GM12878 (cell line): ENCODE results near the gene OSBPL7. TPM values are rescaled to one million over a fixed set of nuclear protein-coding genes. Genes with fewer than 3 reads are reported as not detected.

ENCODE experiments used
- BMI1 ChIP-seq: fragments of 450-650 bp; IDR thresholded peaks from 2 replicates; pipeline ENCODE4 v1.6.1; 2016; ENCODE audit warnings: mild to moderate bottlenecking, moderate library complexity, borderline replicate concordance
- CEBPZ ChIP-seq: fragments of 150-350 bp; IDR thresholded peaks from 2 replicates; pipeline ENCODE4 v1.6.1; 2016; ENCODE audit warnings: low read depth, low read length
- E2F4 ChIP-seq: IDR thresholded peaks from 2 replicates; pipeline ENCODE4 v1.6.1; 2012; ENCODE audit warnings: low read depth, low read length, improper control_type of control experiment
- EGR1 ChIP-seq, 2 experiments: IDR thresholded peaks; 1 replicate in 1 of 2; 2 replicates in 1 of 2; pipeline ENCODE4 v1.6.1; 2011 to 2012; ENCODE audit warnings: low read depth in 2 of 2, low read length in 2 of 2, borderline replicate concordance in 1 of 2, mild to moderate bottlenecking in 1 of 2, moderate library complexity in 1 of 2
- ELK1 ChIP-seq: IDR thresholded peaks from 2 replicates; pipeline ENCODE4 v1.6.1; 2012; ENCODE audit warnings: low read depth, low read length, improper control_type of control experiment
- HCFC1 ChIP-seq: fragments of 150-350 bp; IDR thresholded peaks from 2 replicates; pipeline ENCODE4 v1.6.1; 2014; ENCODE audit warnings: low read length
- HDGF ChIP-seq: fragments of 450-650 bp; IDR thresholded peaks from 2 replicates; pipeline ENCODE4 v1.6.1; 2016; ENCODE audit warnings: antibody characterized with exemption
- KAT2A ChIP-seq: conservative IDR thresholded peaks from 2 replicates; pipeline ENCODE4 v1.6.1; 2011; ENCODE audit warnings: low read depth, low read length; ENCODE audit not compliant: control insufficient read depth
- MEF2A ChIP-seq: IDR thresholded peaks from 2 replicates; pipeline ENCODE4 v1.6.1; 2011; ENCODE audit warnings: low read depth, mild to moderate bottlenecking, low read length, moderate library complexity; ENCODE audit not compliant: insufficient read depth
- PAX8 ChIP-seq: fragments of 450-650 bp; IDR thresholded peaks from 2 replicates; pipeline ENCODE4 v1.6.1; 2017; ENCODE audit warnings: mild to moderate bottlenecking, moderate library complexity
- POLR2AphosphoS5 ChIP-seq: IDR thresholded peaks from 2 replicates; pipeline ENCODE4 v1.6.1; 2011; ENCODE audit warnings: mild to moderate bottlenecking, low read length, inconsistent platforms
- RAD21 ChIP-seq: IDR thresholded peaks from 2 replicates; pipeline ENCODE4 v1.6.1; 2011; ENCODE audit warnings: mild to moderate bottlenecking, low read depth, low read length, moderate library complexity; ENCODE audit not compliant: insufficient read depth
- SP1 ChIP-seq: IDR thresholded peaks from one replicate; pipeline ENCODE4 v1.6.1; 2011; ENCODE audit warnings: low read depth, low read length
- STAT1 ChIP-seq: fragments of 450-650 bp; conservative IDR thresholded peaks from 2 replicates; pipeline ENCODE4 v1.6.1; 2014; ENCODE audit warnings: antibody characterized with exemption, mild to moderate bottlenecking
- SUZ12 ChIP-seq: fragments of 200-600 bp; sonication (generic); IDR thresholded peaks from one replicate; pipeline ENCODE4 v1.6.1; 2018; ENCODE audit warnings: antibody characterized with exemption, mild to moderate bottlenecking; ENCODE audit not compliant: unreplicated experiment
- USF2 ChIP-seq: IDR thresholded peaks from 2 replicates; pipeline ENCODE4 v1.6.1; 2011; ENCODE audit warnings: low read depth, low read length, improper control_type of control experiment, borderline replicate concordance
- YY1 ChIP-seq: IDR thresholded peaks from 2 replicates; pipeline ENCODE4 v1.6.1; 2011; ENCODE audit warnings: low read depth, mild to moderate bottlenecking, low read length
- ZNF217 ChIP-seq: fragments of 450-650 bp; IDR thresholded peaks from 2 replicates; pipeline ENCODE4 v1.6.1; 2017; ENCODE audit warnings: antibody characterized with exemption, mild to moderate bottlenecking
- ZNF24 ChIP-seq: fragments of 450-650 bp; IDR thresholded peaks from 2 replicates; pipeline ENCODE4 v1.6.1; 2017; ENCODE audit warnings: antibody characterized with exemption, mild to moderate bottlenecking
- ZNF592 ChIP-seq: fragments of 450-650 bp; IDR thresholded peaks from 2 replicates; pipeline ENCODE4 v1.6.1; 2017; ENCODE audit warnings: mild to moderate bottlenecking, moderate library complexity
- polyA plus RNA-seq, 11 experiments: library from polyadenylated mRNA; depleted of rRNA in 4 of 11; unstranded in 6 of 11; stranded (reverse) in 5 of 11; fragments of >200 nt; fragmentation: Nextera tagmentation in 4 of 11; fragmentation: Illumina TruSeq in 1 of 11; extraction: Ambion mirVana in 4 of 11; extraction: Trizol in 1 of 11; gene quantifications; 1 replicate in 1 of 11; 2 replicates in 10 of 11; pipeline versions ENCODE4 v1.2.1 to v1.2.3, GENCODE V29; 2011 to 2016; ENCODE audit warnings: inconsistent platforms in 2 of 11, missing spikeins in 2 of 11, low read depth in 1 of 11
- total RNA-seq, 4 experiments: library from RNA; depleted of rRNA in 3 of 4; stranded (reverse); fragments of >200 nt in 3 of 4; fragmentation: Illumina TruSeq in 1 of 4; extraction: Trizol in 1 of 4; gene quantifications; 2 replicates each; pipeline versions ENCODE4 v1.2.1 to v1.2.3, GENCODE V29; 2013 to 2021

Gene OSBPL7
- total and polyA plus RNA-seq, 10 of the 15 experiments (the other 5 are each of a cell fraction or from before 2014, with no cell fraction given): 0.50 to 16.1 (median 6.7) TPM

- TF ChIP-seq ZNF592: 0 out of 2 replicates have a peak, but pooled peaks have one; percentile 72
- no peak for TF ChIP-seq SUZ12
- TF ChIP-seq POLR2AphosphoS5: 0 out of 2 replicates have a peak, but pooled peaks have one; percentile 25
- no peak for TF ChIP-seq EGR1 (IDR thresholded peaks at IDR 0.05; ENCODE audit: borderline replicate concordance in 1 of 2, low read depth in 2 of 2, low read length in 2 of 2)
- no peak for TF ChIP-seq E2F4
- peak; percentile 32 for TF ChIP-seq SP1
- no peak for TF ChIP-seq PAX8
- no peak for TF ChIP-seq HCFC1
- TF ChIP-seq ZNF217: no peak
- no peak for TF ChIP-seq CEBPZ
- no peak for TF ChIP-seq KAT2A
- no peak; the same call in 1 of the 2 replicates for TF ChIP-seq USF2
- TF ChIP-seq YY1: peak; percentile 76
- TF ChIP-seq ZNF24: no peak
- TF ChIP-seq STAT1: no peak
- TF ChIP-seq MEF2A: no peak
- TF ChIP-seq HDGF: peak; percentile 81
- peak; percentile 37; the same call in 1 of the 2 replicates for TF ChIP-seq ELK1
- TF ChIP-seq BMI1: no peak
- TF ChIP-seq RAD21: peak; percentile 85
Measured at GRCh38 chr17:47840742-47841487, 19.3 kb upstream of the OSBPL7 start, which contains the start of gene SCRN2 (continued).
